HEK293T (cell line): ENCODE measurements around the gene ESYT2.

Source experiments
- ELF4 ChIP-seq: fragments of 450-650 bp; IDR thresholded peaks from 2 replicates; pipeline ENCODE4 v1.6.1; 2017; ENCODE audit warnings: antibody characterized with exemption
- FOXA1 ChIP-seq: fragments of 450-650 bp; IDR thresholded peaks from 2 replicates; pipeline ENCODE4 v1.6.1; 2016; ENCODE audit warnings: mild to moderate bottlenecking
- HDGF ChIP-seq: fragments of 450-650 bp; IDR thresholded peaks from 2 replicates; pipeline ENCODE4 v1.6.1; 2017; ENCODE audit warnings: antibody characterized with exemption, borderline replicate concordance
- PKNOX1 ChIP-seq: fragments of 450-650 bp; IDR thresholded peaks from 2 replicates; pipeline ENCODE4 v1.6.1; 2016
- SUZ12 ChIP-seq: fragments of 450-650 bp; IDR thresholded peaks from 2 replicates; pipeline ENCODE4 v1.6.1; 2016; ENCODE audit warnings: mild to moderate bottlenecking

DNA sequence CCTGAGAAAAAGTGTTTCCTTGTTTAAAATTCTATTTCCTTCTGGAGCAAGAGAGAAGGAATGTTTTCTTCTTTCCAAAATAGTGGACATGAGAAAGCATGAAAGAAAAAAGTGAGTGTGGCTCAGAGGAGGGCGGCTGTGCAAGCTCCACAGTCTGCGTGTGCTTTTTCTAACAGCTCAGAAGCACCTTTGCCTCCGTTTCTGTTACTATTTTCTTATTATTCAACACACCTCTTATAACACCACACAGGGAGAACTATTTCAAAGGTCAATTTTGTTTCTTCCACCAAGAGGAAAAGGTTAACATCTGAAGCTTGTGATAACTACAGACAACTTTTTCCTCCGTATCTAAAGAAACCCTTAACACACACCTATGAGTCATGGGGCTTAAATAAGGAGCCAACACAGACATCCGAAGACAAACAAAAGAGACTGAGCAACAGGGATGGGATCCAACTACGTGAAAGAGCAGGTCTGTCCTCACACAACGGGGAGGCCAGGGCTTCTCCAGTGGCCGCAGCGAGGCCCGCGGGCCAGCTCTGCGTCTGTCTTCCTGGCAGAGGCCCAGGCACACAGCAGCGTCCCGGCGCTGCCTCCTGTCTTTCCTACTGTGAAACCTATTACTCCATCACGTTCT is 88.5 kb downstream of the ESYT2 start:
- TF ChIP-seq FOXA1 (no peak), HDGF (no peak), PKNOX1 (no peak), ELF4 (no peak), SUZ12 (no peak)
